GM23248 (cell line): ENCODE results near the gene CCL22. TPM values are rescaled to one million over a fixed set of nuclear protein-coding genes. Genes with fewer than 3 reads are reported as not detected.
"Not testable (repeated sequence)": the region's sequence is repeated elsewhere in the genome, so short reads cannot be mapped to it uniquely, and the experiment has no call there.

Experiments used
- DNase-seq: peaks from one replicate; pipeline ENCODE4 v3.0.0-alpha.2; 2015
- H2AFZ ChIP-seq: fragments of 200-600 bp; sonication (generic); 2 replicates; pipeline ENCODE4 v1.6.1; 2016; ENCODE audit warnings: antibody characterized with exemption
- H3F3A ChIP-seq: fragments of 200-600 bp; sonication (generic); 2 replicates; pipeline ENCODE4 v1.6.1; 2016; ENCODE audit warnings: mild to moderate bottlenecking, antibody characterized with exemption, mixed run types; ENCODE audit not compliant: insufficient read depth
- H3K27ac ChIP-seq: fragments of 200-600 bp; sonication (generic); 2 replicates; pipeline ENCODE4 v1.5.1; 2016; ENCODE audit warnings: mild to moderate bottlenecking
- H3K27me3 ChIP-seq: fragments of 200-600 bp; sonication (generic); replicated peaks from 2 replicates; pipeline ENCODE4 v1.6.1; 2016; ENCODE audit warnings: mild to moderate bottlenecking; ENCODE audit not compliant: insufficient read depth
- H3K36me3 ChIP-seq: fragments of 200-600 bp; sonication (generic); 2 replicates; pipeline ENCODE4 v1.6.1; 2016; ENCODE audit warnings: low read depth, mild to moderate bottlenecking
- H3K4me1 ChIP-seq: fragments of 200-600 bp; sonication (generic); 2 replicates; pipeline ENCODE4 v1.6.1; 2016; ENCODE audit warnings: mild to moderate bottlenecking; ENCODE audit not compliant: insufficient read depth
- H3K4me2 ChIP-seq: fragments of 200-600 bp; sonication (generic); one replicate; pipeline ENCODE4 v1.6.1; 2016; ENCODE audit warnings: mild to moderate bottlenecking; ENCODE audit not compliant: unreplicated experiment
- H3K4me3 ChIP-seq: fragments of 200-600 bp; sonication (generic); 2 replicates; pipeline ENCODE4 v1.5.1; 2016; ENCODE audit warnings: mild to moderate bottlenecking
- H3K79me2 ChIP-seq: fragments of 200-600 bp; sonication (generic); 2 replicates; pipeline ENCODE4 v1.6.1; 2016; ENCODE audit warnings: mild to moderate bottlenecking; ENCODE audit not compliant: insufficient read depth
- H3K9ac ChIP-seq: fragments of 200-600 bp; sonication (generic); 2 replicates; pipeline ENCODE4 v1.6.1; 2016; ENCODE audit warnings: mild to moderate bottlenecking
- H3K9me2 ChIP-seq: fragments of 200-600 bp; sonication (generic); 2 replicates; pipeline ENCODE4 v1.6.1; 2016; ENCODE audit warnings: mixed run types, mild to moderate bottlenecking, moderate library complexity; ENCODE audit not compliant: insufficient read depth
- H3K9me3 ChIP-seq: fragments of 200-600 bp; sonication (generic); one replicate; pipeline ENCODE4 v1.6.1; 2017; ENCODE audit warnings: low read depth
- H4K20me1 ChIP-seq: fragments of 200-600 bp; sonication (generic); 2 replicates; pipeline ENCODE4 v1.6.0; 2016; ENCODE audit not compliant: insufficient read depth
- EZH2 ChIP-seq: fragments of 200-600 bp; sonication (generic); IDR thresholded peaks from 2 replicates; pipeline ENCODE4 v1.6.1; 2018; ENCODE audit warnings: antibody characterized with exemption, mild to moderate bottlenecking; ENCODE audit not compliant: insufficient read depth, poor library complexity, severe bottlenecking
- EZH2phosphoT487 ChIP-seq: fragments of 200-600 bp; sonication (generic); IDR thresholded peaks from 2 replicates; pipeline ENCODE4 v1.6.1; 2018; ENCODE audit warnings: antibody characterized with exemption, moderate library complexity, mild to moderate bottlenecking, low read depth; ENCODE audit not compliant: insufficient read depth
- WGBS, 2 experiments: methylation state at CpG; one replicate each; pipeline ENCODE4 v1.1.6; 2015 to 2017; ENCODE audit warnings: low lambda C conversion rate in 2 of 2, low coverage in 1 of 2; ENCODE audit errors: missing lambda C conversion rate in 2 of 2; 5-methylcytosine and 5-hydroxymethylcytosine counted together
- in situ Hi-C: fragments of 300-500 bp; cut with MboI; formaldehyde crosslinking; loops from 2 replicates; pipeline ENCODE4 v1.15.0; 2020
- polyA plus RNA-seq: library from polyadenylated mRNA; unstranded; fragments of >200 nt; fragmentation: Nextera tagmentation; extraction: Ambion mirVana; gene quantifications from 2 replicates; pipeline ENCODE4 v1.2.1, GENCODE V29; 2016
- total RNA-seq: library from RNA; depleted of rRNA; stranded (reverse); fragments of >200 nt; shearing (Covaris generic); gene quantifications from 2 replicates; pipeline ENCODE4 v1.2.3, GENCODE V29; 2014

The CCL22 gene
- total and polyA plus RNA-seq, 2 experiments from 2014 or later, result 0.10 TPM; not detected in 1

DNA sequence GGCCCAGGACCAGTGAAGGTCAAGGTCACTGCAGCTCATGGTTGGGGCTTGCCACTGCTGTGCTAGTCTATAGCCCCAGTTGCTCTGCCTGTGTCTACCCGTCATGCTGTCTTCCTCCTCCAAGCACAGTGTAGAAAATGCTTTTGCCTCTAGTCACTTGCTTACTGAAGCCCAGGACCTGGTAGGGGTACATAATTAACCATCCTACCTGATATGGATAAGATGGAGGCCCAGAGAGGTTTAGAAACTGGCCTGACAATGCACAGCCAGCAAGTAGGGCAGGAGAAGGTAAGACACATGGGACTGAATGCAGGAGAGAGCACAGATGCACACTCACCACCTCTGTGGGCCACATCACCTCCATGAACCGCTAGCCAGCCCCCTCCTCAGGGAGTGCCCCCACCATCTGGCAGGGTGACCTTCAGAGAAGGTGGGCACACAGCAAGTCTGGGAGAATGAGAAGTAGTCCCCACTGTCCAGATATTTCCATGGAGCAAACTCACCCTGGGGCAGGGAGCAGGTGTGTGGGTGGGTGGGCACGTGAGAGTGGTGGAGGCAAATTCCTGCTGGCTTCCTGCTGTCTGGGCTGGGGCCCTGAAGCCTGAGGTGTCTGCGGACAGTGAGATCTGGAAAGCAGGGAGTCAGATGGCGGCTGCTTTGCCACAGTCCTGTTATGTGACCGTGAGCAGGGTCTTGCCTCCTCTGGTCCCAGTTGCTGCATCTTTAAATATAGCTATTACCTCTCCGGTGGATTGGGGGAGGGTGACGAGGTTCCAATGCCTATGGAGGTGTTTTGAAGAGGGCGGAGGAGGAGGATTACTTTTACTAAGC, 14.7 kb downstream of the CCL22 start:
- WGBS, 2 experiments, result 72 to 73% methylated on average over 9 of the region's 9 CpGs
- no peaks in the 10 kb centered on the region for H3K4me1 ChIP-seq
- TF ChIP-seq EZH2, result no peak
- TF ChIP-seq EZH2phosphoT487, result no peak
- DNase-seq, result no peak
- H3K36me3 ChIP-seq, result no peaks in the 10 kb centered on the region
- no peaks in the 10 kb centered on the region for H4K20me1 ChIP-seq
- H3K4me3 ChIP-seq, result no peak overlapping the region
- H2AFZ ChIP-seq, result no peak overlapping the region
- in situ Hi-C loops, result no loop called here
- no peak overlapping the region for H3K4me2 ChIP-seq
- H3K9ac ChIP-seq, result no peak overlapping the region
- H3K9me3 ChIP-seq, result no peaks in the 10 kb centered on the region
- H3K27me3 ChIP-seq, result peaks cover 46% of the 10 kb centered on the region
- H3K79me2 ChIP-seq, result no peaks in the 10 kb centered on the region
- no peak overlapping the region for H3K27ac ChIP-seq
- H3K9me2 ChIP-seq, result no peaks in the 10 kb centered on the region
- no peaks in the 10 kb centered on the region for H3F3A ChIP-seq

GRCh38 chr16:57374067-57374534, 15.5 kb downstream of the CCL22 start:
- no peak overlapping the region for H3K9ac ChIP-seq
- H3K4me2 ChIP-seq, result no peak overlapping the region
- peaks cover 43% of the 10 kb centered on the region for H3K27me3 ChIP-seq
- no peaks in the 10 kb centered on the region for H3K4me1 ChIP-seq
- no peak overlapping the region for H3K27ac ChIP-seq
- TF ChIP-seq EZH2phosphoT487, result no peak
- TF ChIP-seq EZH2, result no peak
- no peaks in the 10 kb centered on the region for H3F3A ChIP-seq
- peak; percentile 49 for DNase-seq
- H2AFZ ChIP-seq, result no peak overlapping the region
- H3K36me3 ChIP-seq, result no peaks in the 10 kb centered on the region
- H3K79me2 ChIP-seq, result no peaks in the 10 kb centered on the region
- H3K4me3 ChIP-seq, result no peak overlapping the region
- no peaks in the 10 kb centered on the region for H4K20me1 ChIP-seq
- H3K9me3 ChIP-seq, result no peaks in the 10 kb centered on the region
- no peaks in the 10 kb centered on the region for H3K9me2 ChIP-seq
- in situ Hi-C loops, result no loop called here
- 40 to 48% methylated on average over 9 of the region's 9 CpGs for WGBS, 2 experiments

DNA sequence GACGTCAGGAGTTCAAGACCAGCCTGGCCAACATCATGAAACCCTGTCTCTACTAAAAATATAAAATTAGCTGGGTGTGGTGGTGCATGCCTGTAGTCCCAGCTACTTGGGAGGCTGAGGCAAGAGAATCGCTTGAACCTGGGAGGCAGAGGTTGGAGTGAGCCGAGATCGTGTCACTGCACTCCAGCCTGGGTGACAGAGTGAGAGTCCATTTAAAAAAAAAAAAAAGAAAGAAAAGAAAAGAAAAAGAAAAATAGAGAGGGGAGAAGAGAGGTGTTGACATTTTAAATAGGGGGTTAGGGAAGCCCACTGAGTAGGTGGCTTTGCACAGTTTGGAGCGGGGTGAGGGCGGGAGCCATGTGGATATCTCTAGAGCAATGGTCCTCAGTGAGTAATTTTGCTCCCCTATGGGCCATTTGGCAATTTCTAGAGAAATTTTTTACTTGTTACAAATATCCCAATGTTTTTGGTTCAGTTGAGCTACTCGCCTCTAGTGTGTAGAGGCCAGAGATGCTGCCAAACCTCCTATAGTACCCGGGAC, 16.4 kb downstream of the CCL22 start:
- DNase-seq, in situ Hi-C loops: not testable (repeated sequence)

GRCh38 chr16:57376313-57376818, 17.8 kb downstream of the CCL22 start:
- H3K4me3 ChIP-seq, result no peak overlapping the region
- no peak overlapping the region for H3K4me2 ChIP-seq
- no peaks in the 10 kb centered on the region for H3K9me2 ChIP-seq
- no peak for TF ChIP-seq EZH2phosphoT487
- TF ChIP-seq EZH2, result no peak
- H3K9ac ChIP-seq, result no peak overlapping the region
- no peaks in the 10 kb centered on the region for H3K79me2 ChIP-seq
- no peak overlapping the region for H3K27ac ChIP-seq
- no peaks in the 10 kb centered on the region for H3F3A ChIP-seq
- H3K27me3 ChIP-seq, result peaks cover 33% of the 10 kb centered on the region
- WGBS, 2 experiments, result 52 to 57% methylated on average over 3 of the region's 3 CpGs
- no peaks in the 10 kb centered on the region for H3K36me3 ChIP-seq
- DNase-seq, result no peak
- H2AFZ ChIP-seq, result no peak overlapping the region
- no peaks in the 10 kb centered on the region for H4K20me1 ChIP-seq
- in situ Hi-C loops, result no loop called here
- H3K9me3 ChIP-seq, result no peaks in the 10 kb centered on the region
- H3K4me1 ChIP-seq, result no peaks in the 10 kb centered on the region

More for the DNA sequence above, 16.4 kb downstream of the CCL22 start:
- H3F3A ChIP-seq, H3K4me1 ChIP-seq, H3K9me2 ChIP-seq, H3K79me2 ChIP-seq, H3K36me3 ChIP-seq, H3K9me3 ChIP-seq, H3K9ac ChIP-seq, H4K20me1 ChIP-seq, H3K27ac ChIP-seq, H3K4me2 ChIP-seq, H3K4me3 ChIP-seq, H2AFZ ChIP-seq: not testable (repeated sequence)
- 85% methylated on average over 7 to 8 of the region's 8 CpGs for WGBS, 2 experiments
- H3K27me3 ChIP-seq, result peaks cover 35% of the 10 kb centered on the region
